Measurements from ENCODE around the gene P4HB.

DNA sequence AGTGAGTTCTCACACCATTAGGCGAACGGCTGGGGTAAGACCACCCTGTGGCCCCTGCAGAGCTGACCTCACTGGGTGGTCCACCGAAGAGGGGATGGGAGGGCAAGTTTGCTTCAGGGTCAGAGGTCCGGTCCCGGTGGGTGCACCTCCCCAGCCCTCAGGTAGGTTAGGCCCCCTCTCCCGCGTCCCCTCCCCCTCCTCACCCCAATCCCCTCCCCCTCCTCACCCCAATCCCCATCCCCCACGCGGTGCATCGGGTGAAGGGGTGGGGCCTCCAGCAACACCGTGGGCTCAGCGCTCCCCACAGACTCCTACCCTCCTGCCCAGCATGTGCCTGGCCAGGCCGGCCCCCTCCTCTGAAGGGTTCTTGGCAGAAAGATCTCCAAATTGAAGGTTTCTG is 40.6 kb downstream of the P4HB start:
- TF ChIP-seq, protein P1, sequence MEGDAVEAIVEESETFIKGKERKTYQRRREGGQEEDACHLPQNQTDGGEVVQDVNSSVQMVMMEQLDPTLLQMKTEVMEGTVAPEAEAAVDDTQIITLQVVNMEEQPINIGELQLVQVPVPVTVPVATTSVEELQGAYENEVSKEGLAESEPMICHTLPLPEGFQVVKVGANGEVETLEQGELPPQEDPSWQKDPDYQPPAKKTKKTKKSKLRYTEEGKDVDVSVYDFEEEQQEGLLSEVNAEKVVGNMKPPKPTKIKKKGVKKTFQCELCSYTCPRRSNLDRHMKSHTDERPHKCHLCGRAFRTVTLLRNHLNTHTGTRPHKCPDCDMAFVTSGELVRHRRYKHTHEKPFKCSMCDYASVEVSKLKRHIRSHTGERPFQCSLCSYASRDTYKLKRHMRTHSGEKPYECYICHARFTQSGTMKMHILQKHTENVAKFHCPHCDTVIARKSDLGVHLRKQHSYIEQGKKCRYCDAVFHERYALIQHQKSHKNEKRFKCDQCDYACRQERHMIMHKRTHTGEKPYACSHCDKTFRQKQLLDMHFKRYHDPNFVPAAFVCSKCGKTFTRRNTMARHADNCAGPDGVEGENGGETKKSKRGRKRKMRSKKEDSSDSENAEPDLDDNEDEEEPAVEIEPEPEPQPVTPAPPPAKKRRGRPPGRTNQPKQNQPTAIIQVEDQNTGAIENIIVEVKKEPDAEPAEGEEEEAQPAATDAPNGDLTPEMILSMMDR (conservative IDR thresholded peaks at IDR 0.05): no peak
- TF ChIP-seq ZFX (IDR thresholded peaks at IDR 0.05): no peak
